ENCODE data around the gene PCSK4. TPM values are rescaled to one million over a fixed set of nuclear protein-coding genes. Genes with fewer than 3 reads are reported as not detected.

Gene PCSK4
- total and polyA plus RNA-seq, 2 of the 13 experiments (the other 11 are each of a cell fraction or from before 2014, with no cell fraction given), result 2.0 to 2.7 TPM

GRCh38 chr19:1478934-1479707 lies 11.0 kb downstream of the PCSK4 start, which contains the start of gene C19orf25 (continued):
- TF ChIP-seq ZNF776 (CRISPR knock-in tag; IDR thresholded peaks at IDR 0.05), result no peak
- TF ChIP-seq MTA3 (CRISPR knock-in tag; IDR thresholded peaks at IDR 0.05), result no peak
- TF ChIP-seq KDM6A (CRISPR knock-in tag; IDR thresholded peaks at IDR 0.05; ENCODE audit: low read depth), result no peak
- no peak for TF ChIP-seq ZFP36 (IDR thresholded peaks at IDR 0.05; ENCODE audit: borderline replicate concordance, low read depth, low read length, partially characterized antibody)
- no peak for TF ChIP-seq AFF4 (CRISPR knock-in tag; IDR thresholded peaks at IDR 0.05)
- TF ChIP-seq ZNF652 (CRISPR knock-in tag; IDR thresholded peaks at IDR 0.05; ENCODE audit: borderline replicate concordance, low read depth), result peak; percentile 16; the same call in 1 of the 2 replicates
- peak; percentile 55; the same call in 1 of the 2 replicates for TF ChIP-seq IRF2 (CRISPR knock-in tag; IDR thresholded peaks at IDR 0.05)
- no peak for TF ChIP-seq RORA (CRISPR knock-in tag; IDR thresholded peaks at IDR 0.05)
- no peak for TF ChIP-seq SP1 (IDR thresholded peaks at IDR 0.05)
- peak; percentile 71 for TF ChIP-seq SP1 (CRISPR knock-in tag; IDR thresholded peaks at IDR 0.05)
- no peak for TF ChIP-seq NFE2L1 (CRISPR knock-in tag; IDR thresholded peaks at IDR 0.05; ENCODE audit: borderline replicate concordance)
- TF ChIP-seq ZFAT (CRISPR knock-in tag; conservative IDR thresholded peaks at IDR 0.05), result no peak
- TF ChIP-seq SMARCE1 (IDR thresholded peaks at IDR 0.05; ENCODE audit: borderline replicate concordance), result no peak
- peak; percentile 56; the same call in 1 of the 2 replicates for TF ChIP-seq ZMYM4 (CRISPR knock-in tag; IDR thresholded peaks at IDR 0.05)
- TF ChIP-seq, protein P1, sequence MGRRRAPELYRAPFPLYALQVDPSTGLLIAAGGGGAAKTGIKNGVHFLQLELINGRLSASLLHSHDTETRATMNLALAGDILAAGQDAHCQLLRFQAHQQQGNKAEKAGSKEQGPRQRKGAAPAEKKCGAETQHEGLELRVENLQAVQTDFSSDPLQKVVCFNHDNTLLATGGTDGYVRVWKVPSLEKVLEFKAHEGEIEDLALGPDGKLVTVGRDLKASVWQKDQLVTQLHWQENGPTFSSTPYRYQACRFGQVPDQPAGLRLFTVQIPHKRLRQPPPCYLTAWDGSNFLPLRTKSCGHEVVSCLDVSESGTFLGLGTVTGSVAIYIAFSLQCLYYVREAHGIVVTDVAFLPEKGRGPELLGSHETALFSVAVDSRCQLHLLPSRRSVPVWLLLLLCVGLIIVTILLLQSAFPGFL (CRISPR knock-in tag; IDR thresholded peaks at IDR 0.05), result no peak
- TF ChIP-seq AHR (CRISPR knock-in tag; IDR thresholded peaks at IDR 0.05), result no peak
- TF ChIP-seq ZNF570 (CRISPR knock-in tag; IDR thresholded peaks at IDR 0.05; ENCODE audit: borderline replicate concordance), result no peak
- TF ChIP-seq TP53 (CRISPR knock-in tag; conservative IDR thresholded peaks at IDR 0.05), result no peak
- TF ChIP-seq ZNF883 (CRISPR knock-in tag; IDR thresholded peaks at IDR 0.05; ENCODE audit: not compliant biosample characterization), result no peak
- TF ChIP-seq EHMT2 (IDR thresholded peaks at IDR 0.05; ENCODE audit: borderline replicate concordance, low read depth, low read length), result no peak
- TF ChIP-seq ZNF530 (CRISPR knock-in tag; IDR thresholded peaks at IDR 0.05; ENCODE audit: low read depth), result no peak
- no peak for TF ChIP-seq HIVEP1 (CRISPR knock-in tag; IDR thresholded peaks at IDR 0.05)
- TF ChIP-seq GATAD2A (CRISPR knock-in tag; IDR thresholded peaks at IDR 0.05), result peak; percentile 21; the same call in 1 of the 2 replicates
- 0 out of 2 replicates have a peak, but pooled peaks have one; percentile 28 for TF ChIP-seq DNMT3B (CRISPR knock-in tag; conservative IDR thresholded peaks at IDR 0.05)
- TF ChIP-seq KDM5B (CRISPR knock-in tag; IDR thresholded peaks at IDR 0.05; ENCODE audit: borderline replicate concordance), result 0 out of 2 replicates have a peak, but pooled peaks have one; percentile 32
- TF ChIP-seq FOXP1 (IDR thresholded peaks at IDR 0.05), result no peak
- no peak for TF ChIP-seq FOXP1 (CRISPR knock-in tag; IDR thresholded peaks at IDR 0.05)
- no peak for TF ChIP-seq ZNF644 (CRISPR knock-in tag; IDR thresholded peaks at IDR 0.05; ENCODE audit: low read depth)

Data from HepG2 (cell line).